Epithelial cell of esophagus (primary cell): ENCODE results near the gene TOP3B.

Experiments
- DNase-seq: peaks from one replicate; pipeline ENCODE4 v3.0.0; 2010; ENCODE audit warnings: low read depth
- H3K4me3 ChIP-seq: 2 replicates; pipeline ENCODE4 v1.5.1; 2011; ENCODE audit warnings: mild to moderate bottlenecking, low read length, control low read depth
- CTCF ChIP-seq: IDR thresholded peaks from 2 replicates; pipeline ENCODE4 v1.5.1; 2011; ENCODE audit warnings: low read depth, mild to moderate bottlenecking, low read length, control low read depth, inconsistent platforms; ENCODE audit not compliant: insufficient read depth; ENCODE audit errors: missing control alignments

Gene TOP3B

GRCh38 chr22:22001664-22002525 lies 19.3 kb upstream of the TOP3B start:
- TF ChIP-seq CTCF, result no peak
- H3K4me3 ChIP-seq, result no peak overlapping the region
- no peak for DNase-seq

- no peak overlapping the region for H3K4me3 ChIP-seq
- no peak for TF ChIP-seq CTCF
- no peak for DNase-seq
These were observed 16.1 kb upstream of the TOP3B start for GRCh38 chr22:21998595-21999247.

- DNase-seq, result no peak
- H3K4me3 ChIP-seq, result no peak overlapping the region
- no peak for TF ChIP-seq CTCF
These were observed 13.7 kb upstream of the TOP3B start for GRCh38 chr22:21996175-21996720.

GRCh38 chr22:21995660-21996059 lies 13.1 kb upstream of the TOP3B start:
- DNase-seq, result no peak
- H3K4me3 ChIP-seq, result no peak overlapping the region
- TF ChIP-seq CTCF, result no peak

- no peak for DNase-seq
- no peak overlapping the region for H3K4me3 ChIP-seq
- no peak for TF ChIP-seq CTCF
These were observed 12.4 kb upstream of the TOP3B start for GRCh38 chr22:21994881-21995444.

GRCh38 chr22:21992593-21993237 lies 10.1 kb upstream of the TOP3B start:
- no peak for DNase-seq
- no peak for TF ChIP-seq CTCF
- H3K4me3 ChIP-seq, result no peak overlapping the region
